NCI-H524 (cell line): ENCODE results near the gene OGFOD1.
"Not testable (repeated sequence)": the region's sequence is repeated elsewhere in the genome, so short reads cannot be mapped to it uniquely, and the experiment has no call there.

Experiments
- DNase-seq, 2 experiments: peaks; one replicate each; lab custom pipeline; 2025; lab: John Stamatoyannopoulos, UW

OGFOD1 gene

DNA sequence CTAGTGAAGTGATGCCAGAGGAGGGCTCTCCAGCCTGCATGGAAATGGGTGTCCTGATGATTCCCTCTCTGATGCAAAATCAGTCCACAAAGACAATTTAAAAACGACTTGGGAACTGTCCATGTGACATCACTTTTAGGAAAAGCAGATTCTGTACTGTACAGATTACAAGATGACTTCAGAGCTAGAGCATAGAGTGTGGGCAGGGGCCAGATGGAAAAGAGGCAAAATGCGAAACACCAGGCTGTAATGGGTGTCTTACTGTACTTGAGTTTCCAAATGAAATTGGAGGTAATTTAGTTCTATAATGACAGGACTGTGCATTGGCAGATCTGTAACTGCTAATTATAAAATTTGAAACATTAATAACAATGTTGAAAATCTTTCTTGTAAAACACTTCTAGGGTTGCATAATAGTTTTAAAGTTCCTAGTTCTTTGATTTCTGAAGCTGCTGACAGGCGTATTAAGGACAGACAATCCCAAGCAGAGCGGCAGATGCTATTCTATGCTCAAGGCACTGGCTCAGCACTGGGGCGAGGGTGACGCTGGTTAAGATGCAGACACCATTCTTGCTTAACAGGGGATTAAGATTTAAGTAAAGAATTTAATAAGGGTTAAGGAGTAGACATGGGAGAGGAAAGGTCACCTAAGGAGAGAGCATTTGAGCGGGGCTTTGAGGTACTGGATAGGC lies 29.6 kb downstream of the OGFOD1 start:
- peak; percentile 79 to 94 for DNase-seq

DNA sequence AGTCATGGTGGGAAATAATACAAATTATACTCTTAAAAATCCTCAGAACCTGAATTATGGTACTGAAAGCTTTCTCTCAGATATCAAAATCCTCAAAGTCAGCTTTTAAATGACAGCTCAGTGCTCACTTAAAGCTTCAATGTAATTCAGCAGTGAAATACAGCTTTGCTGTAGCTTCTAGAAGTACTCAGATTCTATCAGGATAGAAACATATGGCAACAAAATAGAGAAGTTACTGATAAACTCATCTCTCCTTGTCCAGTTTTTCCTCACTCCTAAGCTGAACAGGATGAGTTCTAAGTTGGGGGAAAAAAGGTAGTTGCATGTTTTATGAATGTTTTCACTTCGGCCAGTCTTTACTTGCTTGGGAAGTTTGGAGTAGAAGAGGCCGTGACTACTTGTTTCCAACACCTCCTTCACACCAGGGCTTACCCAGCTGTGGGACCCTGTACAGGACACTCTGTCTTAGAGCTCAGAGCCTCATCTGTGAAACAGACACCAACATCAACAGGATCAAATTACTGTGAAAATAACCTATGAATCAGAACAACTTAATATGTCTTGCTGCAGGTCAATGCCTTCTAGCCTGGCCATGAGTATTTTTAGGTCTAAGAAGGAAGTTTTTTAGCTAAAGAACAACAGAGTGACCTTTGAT lies 30.2 kb downstream of the OGFOD1 start:
- peak; percentile 61 to 83 for DNase-seq

DNA sequence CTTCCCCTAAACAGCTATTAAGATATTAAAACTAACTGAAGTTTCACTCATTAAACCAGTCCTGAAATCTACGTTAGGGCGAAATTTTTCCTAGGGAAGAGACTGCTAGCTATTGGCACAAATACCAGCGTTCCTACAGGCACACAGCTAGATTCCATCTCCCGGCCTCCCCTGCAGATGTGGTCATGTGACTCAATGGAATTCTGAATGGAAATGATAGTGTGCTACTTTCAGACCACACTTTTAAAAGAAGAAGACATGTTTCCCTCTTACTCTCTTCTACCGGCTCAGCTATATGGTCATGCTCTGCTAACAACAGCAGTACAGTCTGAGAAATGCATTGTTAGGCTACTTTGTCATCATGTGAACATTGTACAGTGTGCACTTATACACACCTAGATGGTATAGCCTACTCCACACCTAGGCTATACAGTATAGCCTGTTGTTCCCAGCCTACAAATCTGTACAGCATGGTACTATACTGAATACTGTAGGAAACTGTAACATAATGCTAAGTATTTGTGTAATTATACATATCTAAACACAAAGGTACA lies 31.4 kb downstream of the OGFOD1 start:
- DNase-seq, result no peak

- no peak for DNase-seq
Measured at GRCh38 chr16:56483394-56483793, 32.0 kb downstream of the OGFOD1 start.

GRCh38 chr16:56488035-56488434 lies 36.7 kb downstream of the OGFOD1 start:
- no peak for DNase-seq

DNA sequence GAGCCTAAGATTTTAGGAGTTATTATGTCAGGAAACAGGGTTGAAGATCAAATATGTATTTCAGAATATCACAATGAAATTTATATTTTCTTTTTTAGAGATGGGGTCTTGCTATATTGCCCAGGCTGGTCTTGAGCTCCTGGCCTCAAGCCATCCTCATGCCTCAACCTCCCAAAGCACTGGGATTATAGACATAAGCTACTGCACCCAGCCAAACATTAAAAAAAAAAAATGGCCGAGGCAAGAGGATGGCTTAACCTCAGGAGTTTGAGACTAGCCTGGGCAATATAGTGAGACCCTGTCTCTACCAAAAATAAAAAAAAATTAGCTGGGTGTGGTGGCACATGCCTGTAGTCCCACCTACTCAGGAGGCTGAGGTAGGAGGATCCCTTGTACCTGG lies 37.5 kb downstream of the OGFOD1 start:
- DNase-seq, result not testable (repeated sequence)

DNA sequence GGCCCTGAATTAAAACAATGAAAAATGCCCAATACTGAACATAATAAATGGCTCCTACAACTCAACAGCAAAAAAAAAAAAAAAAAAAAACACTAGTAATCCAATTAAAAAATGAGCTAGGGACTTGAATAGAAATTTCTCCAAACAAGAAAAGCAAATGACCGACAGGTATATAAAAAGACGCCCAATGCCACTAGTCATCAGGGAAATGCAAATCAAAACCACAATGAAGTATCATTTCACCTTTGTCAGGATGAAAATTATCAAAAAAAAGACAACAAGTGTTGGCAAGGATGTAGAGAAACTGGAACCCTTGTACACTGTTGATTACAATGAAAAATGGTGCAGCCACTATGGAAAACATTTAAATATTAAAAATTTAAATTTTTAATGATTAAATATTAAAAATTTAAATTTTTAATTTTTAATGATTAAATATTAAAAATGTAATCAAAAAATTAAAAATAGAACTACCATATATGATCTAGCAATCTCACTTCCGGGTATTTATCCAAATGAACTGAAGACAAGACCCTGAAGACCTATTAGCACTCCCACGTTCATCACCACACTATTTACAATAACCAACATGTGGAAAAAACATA lies 40.4 kb downstream of the OGFOD1 start:
- DNase-seq, result no peak

DNA sequence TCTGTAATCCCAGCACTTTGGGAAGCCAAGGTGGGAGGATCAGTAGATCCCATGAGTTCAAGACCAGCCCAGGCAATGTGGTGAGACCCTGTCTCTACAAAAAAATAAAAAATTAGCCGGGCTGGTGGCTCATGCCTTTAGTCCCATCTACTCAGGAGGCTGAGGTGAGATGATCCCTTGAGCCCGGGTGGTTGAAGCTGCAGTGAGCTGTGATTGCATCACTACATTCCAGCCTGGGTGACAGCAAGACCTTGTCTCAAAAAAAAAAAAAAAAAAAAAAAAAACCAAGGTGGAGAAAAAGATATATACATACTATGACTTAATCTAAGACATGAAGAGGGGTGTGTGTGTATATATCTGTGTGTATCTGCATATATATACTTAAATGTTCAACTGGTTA lies 41.8 kb downstream of the OGFOD1 start:
- DNase-seq, result no peak

DNA sequence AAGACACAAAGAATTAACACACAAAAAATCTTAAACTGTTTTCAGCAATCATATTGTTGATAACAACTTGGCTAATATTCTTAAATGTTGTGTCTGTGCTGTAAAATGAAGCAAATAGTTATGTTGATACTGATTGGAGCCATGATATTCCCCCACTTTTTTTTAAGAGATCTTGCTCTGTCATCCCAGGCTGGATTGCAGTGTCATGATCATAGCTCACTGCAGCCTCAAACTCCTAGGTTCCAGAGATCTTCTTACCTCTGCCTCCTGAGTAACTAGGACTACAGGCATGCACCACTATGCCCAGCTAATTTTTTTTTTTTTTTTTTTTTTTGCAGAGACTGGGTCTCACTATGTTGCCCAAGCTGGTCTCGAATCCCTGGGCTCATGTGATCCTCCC lies 42.5 kb downstream of the OGFOD1 start:
- no peak for DNase-seq

- DNase-seq, result no peak
Measured at GRCh38 chr16:56505181-56505580, 53.8 kb downstream of the OGFOD1 start.

- DNase-seq, result no peak
Measured at GRCh38 chr16:56506941-56507340, 55.6 kb downstream of the OGFOD1 start.

GRCh38 chr16:56510544-56510943 lies 59.2 kb downstream of the OGFOD1 start:
- DNase-seq, result no peak

- no peak for DNase-seq
Measured at GRCh38 chr16:56512025-56512424, 60.7 kb downstream of the OGFOD1 start.

DNA sequence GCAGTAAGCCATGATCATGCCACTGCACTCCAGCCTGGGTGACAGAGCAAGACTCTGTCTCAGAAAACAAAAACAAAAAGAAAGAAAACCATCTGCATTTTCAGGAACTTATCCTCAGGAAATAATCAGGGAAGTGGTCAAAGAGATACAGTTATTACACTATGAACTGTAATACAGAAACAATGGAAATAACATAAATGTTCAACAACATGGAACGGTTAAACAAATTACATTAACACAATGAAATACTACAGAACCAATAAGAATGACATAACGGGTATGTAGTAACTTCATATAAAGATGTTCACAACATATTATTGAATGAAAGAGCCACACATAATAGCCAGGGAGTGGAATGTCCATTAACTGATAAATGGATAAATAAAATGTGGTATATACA lies 61.7 kb downstream of the OGFOD1 start:
- DNase-seq, result no peak

- DNase-seq, result peak; percentile 76 to 94
Measured at GRCh38 chr16:56513972-56514371, 62.6 kb downstream of the OGFOD1 start.

DNA sequence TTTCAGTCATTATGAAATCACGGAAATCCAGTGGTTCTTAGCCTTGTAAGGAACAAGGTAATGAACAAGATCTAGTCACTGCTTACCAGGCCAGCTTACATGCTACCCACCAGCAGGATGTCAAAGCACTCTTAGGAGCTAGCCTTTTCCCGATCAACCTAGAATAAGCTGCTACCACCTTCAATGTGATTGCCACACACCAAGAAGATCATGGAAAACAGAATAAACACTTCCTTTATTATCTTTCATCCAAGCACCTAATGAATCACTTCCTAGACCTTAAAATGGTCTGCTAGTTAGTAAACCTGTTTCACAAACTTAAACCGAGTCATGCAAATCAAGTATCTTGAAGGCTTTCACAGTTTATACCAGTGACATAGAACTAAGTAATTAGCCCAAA lies 63.5 kb downstream of the OGFOD1 start:
- no peak for DNase-seq

- DNase-seq, result no peak
Measured at GRCh38 chr16:56515665-56516064, 64.3 kb downstream of the OGFOD1 start.

DNA sequence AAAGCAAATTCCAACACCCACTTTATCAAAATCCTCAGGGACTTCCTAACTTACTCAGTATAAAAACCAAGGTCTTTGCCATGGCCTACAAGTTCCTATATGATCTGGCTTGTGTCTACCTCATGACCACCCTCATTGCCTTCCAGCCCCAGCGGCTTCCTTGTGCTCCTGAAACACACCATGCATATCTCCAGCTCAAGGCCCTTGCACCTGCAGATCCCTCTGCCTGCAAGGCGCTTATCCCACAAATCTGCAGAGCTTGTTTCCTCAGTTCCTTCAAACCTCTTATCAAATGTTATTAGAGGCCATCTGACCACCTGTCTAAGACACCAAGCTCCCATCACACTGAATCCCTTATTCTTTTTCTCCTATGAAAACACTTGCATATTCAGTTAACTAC lies 65.9 kb downstream of the OGFOD1 start:
- DNase-seq, result no peak

- DNase-seq, result no peak
Measured at GRCh38 chr16:56518425-56518824, 67.1 kb downstream of the OGFOD1 start.

GRCh38 chr16:56519459-56520250 lies 68.3 kb downstream of the OGFOD1 start, which contains the start of gene BBS2:
Gene BBS2 (minus strand): TSS chr16:56520024. CDS start chr16:56519862, 162 bp downstream.
- DNase-seq, result peak; percentile 71 to 90

DNA sequence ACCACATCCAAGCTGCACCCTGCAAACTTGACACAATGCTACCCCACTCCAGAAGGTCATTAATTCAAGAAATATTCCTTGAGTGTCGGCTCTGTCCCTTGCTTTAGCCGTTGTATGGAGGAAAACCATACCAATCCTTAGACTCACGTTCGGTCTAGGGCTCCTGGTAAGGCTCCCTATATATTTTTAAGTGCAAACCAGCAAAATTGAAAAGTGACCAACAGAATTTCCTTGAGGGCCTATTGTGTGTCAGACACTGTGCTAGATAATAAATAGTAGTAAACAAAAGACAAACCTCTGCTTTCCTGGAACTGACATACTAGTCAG lies 68.9 kb downstream of the OGFOD1 start:
- DNase-seq, result no peak

DNA sequence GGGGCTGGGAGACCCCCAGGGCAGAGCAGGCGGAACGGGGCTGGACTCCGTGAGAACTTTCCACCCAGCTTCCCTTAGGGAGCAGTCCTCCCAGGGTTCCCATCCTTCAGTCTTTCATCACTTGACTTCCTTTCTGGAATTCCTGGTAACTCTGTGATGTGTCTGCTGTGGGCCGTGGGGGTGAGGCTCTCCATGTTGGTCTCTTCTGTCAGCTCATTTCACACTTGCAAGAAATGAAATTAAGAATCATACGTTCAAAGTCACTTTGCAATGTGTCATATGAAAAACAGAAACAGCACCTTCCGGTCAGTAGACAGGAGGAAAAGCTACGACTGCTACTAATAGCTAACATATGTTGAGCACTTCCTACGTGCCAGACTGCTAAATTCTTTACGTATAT lies 73.9 kb downstream of the OGFOD1 start:
- DNase-seq, result no peak
